Measurements from ENCODE around the gene NACC1.
A peak's percentile ranks its signal among the peaks of the same experiment; 100 is the strongest.

- TF ChIP-seq, protein P1, sequence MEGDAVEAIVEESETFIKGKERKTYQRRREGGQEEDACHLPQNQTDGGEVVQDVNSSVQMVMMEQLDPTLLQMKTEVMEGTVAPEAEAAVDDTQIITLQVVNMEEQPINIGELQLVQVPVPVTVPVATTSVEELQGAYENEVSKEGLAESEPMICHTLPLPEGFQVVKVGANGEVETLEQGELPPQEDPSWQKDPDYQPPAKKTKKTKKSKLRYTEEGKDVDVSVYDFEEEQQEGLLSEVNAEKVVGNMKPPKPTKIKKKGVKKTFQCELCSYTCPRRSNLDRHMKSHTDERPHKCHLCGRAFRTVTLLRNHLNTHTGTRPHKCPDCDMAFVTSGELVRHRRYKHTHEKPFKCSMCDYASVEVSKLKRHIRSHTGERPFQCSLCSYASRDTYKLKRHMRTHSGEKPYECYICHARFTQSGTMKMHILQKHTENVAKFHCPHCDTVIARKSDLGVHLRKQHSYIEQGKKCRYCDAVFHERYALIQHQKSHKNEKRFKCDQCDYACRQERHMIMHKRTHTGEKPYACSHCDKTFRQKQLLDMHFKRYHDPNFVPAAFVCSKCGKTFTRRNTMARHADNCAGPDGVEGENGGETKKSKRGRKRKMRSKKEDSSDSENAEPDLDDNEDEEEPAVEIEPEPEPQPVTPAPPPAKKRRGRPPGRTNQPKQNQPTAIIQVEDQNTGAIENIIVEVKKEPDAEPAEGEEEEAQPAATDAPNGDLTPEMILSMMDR (IDR thresholded peaks at IDR 0.05; ENCODE audit: insufficient read depth, low read length), result peak; percentile 85
- TF ChIP-seq POLR2AphosphoS5 (IDR thresholded peaks at IDR 0.05; ENCODE audit: low read depth), result peak; percentile 100
- TF ChIP-seq, protein P2, sequence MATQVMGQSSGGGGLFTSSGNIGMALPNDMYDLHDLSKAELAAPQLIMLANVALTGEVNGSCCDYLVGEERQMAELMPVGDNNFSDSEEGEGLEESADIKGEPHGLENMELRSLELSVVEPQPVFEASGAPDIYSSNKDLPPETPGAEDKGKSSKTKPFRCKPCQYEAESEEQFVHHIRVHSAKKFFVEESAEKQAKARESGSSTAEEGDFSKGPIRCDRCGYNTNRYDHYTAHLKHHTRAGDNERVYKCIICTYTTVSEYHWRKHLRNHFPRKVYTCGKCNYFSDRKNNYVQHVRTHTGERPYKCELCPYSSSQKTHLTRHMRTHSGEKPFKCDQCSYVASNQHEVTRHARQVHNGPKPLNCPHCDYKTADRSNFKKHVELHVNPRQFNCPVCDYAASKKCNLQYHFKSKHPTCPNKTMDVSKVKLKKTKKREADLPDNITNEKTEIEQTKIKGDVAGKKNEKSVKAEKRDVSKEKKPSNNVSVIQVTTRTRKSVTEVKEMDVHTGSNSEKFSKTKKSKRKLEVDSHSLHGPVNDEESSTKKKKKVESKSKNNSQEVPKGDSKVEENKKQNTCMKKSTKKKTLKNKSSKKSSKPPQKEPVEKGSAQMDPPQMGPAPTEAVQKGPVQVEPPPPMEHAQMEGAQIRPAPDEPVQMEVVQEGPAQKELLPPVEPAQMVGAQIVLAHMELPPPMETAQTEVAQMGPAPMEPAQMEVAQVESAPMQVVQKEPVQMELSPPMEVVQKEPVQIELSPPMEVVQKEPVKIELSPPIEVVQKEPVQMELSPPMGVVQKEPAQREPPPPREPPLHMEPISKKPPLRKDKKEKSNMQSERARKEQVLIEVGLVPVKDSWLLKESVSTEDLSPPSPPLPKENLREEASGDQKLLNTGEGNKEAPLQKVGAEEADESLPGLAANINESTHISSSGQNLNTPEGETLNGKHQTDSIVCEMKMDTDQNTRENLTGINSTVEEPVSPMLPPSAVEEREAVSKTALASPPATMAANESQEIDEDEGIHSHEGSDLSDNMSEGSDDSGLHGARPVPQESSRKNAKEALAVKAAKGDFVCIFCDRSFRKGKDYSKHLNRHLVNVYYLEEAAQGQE (IDR thresholded peaks at IDR 0.05; ENCODE audit: insufficient replicate concordance, low read depth), result peak; percentile 66
Observed at GRCh38 chr19:13104360-13104847, 13.7 kb upstream of the NACC1 start.
